HFFc6 (cell line): ENCODE results near the gene DGCR2. TPM values are rescaled to one million over a fixed set of nuclear protein-coding genes. Genes with fewer than 3 reads are reported as not detected.
"Not testable (repeated sequence)": the region's sequence is repeated elsewhere in the genome, so short reads cannot be mapped to it uniquely, and the experiment has no call there.

ENCODE experiments used
- DNase-seq: peaks from one replicate; pipeline ENCODE4 v3.0.0-alpha.2; 2018
- H3K27ac Mint-ChIP-seq: 2 replicates; pipeline ENCODE4 v1.8.0; 2020; ENCODE audit warnings: mild to moderate bottlenecking, mixed read lengths
- H3K27me3 Mint-ChIP-seq: 2 replicates; pipeline ENCODE4 v1.8.0; 2021; ENCODE audit warnings: mild to moderate bottlenecking, moderate library complexity, mixed read lengths; ENCODE audit not compliant: insufficient read depth
- H3K36me3 Mint-ChIP-seq: 2 replicates; pipeline ENCODE4 v1.8.0; 2021; ENCODE audit warnings: low read depth, mixed read lengths
- H3K4me1 Mint-ChIP-seq: 2 replicates; pipeline ENCODE4 v1.8.0; 2020; ENCODE audit warnings: low read depth, mixed read lengths
- H3K4me3 Mint-ChIP-seq: 2 replicates; pipeline ENCODE4 v1.8.0; 2020; ENCODE audit warnings: mild to moderate bottlenecking, moderate library complexity, mixed read lengths
- H3K9me3 Mint-ChIP-seq: 2 replicates; pipeline ENCODE4 v1.8.0; 2020; ENCODE audit warnings: mild to moderate bottlenecking, mixed read lengths
- CTCF ChIP-seq: fragments of 200-600 bp; sonication (generic); IDR thresholded peaks from 2 replicates; pipeline ENCODE4 v1.5.0; 2021; ENCODE audit warnings: antibody characterized with exemption, mild to moderate bottlenecking
- total RNA-seq, 6 experiments: library from RNA; stranded (reverse); fragmentation: NEBNext Ultra II Directional; extraction: Animal tissue kit (Norgen Biotek cat#: 25700); gene quantifications; 2 replicates in 1 of 6; 3 replicates in 5 of 6; pipeline ENCODE4 v1.2.3, GENCODE V29; 2021

The DGCR2 gene
- total RNA-seq, 6 experiments from 2014 or later = 46.1 to 57.9 (median 53.7) TPM

- Mint-ChIP-seq H3K4me3 (no peak overlapping the region), H3K27me3 (no peaks in the 10 kb centered on the region), H3K36me3 (peaks cover 8% of the 10 kb centered on the region), H3K4me1 (peaks cover 15% of the 10 kb centered on the region), H3K9me3 (no peaks in the 10 kb centered on the region), H3K27ac (no peak overlapping the region)
- DNase-seq = no peak
- no peak for TF ChIP-seq CTCF
Measured at GRCh38 chr22:19081351-19081750, 40.9 kb downstream of the DGCR2 start.

- H3K4me3 Mint-ChIP-seq = no peak overlapping the region
Measured at GRCh38 chr22:19080853-19081252, 41.4 kb downstream of the DGCR2 start.

GRCh38 chr22:19079691-19080090, 42.5 kb downstream of the DGCR2 start:
- H3K36me3 Mint-ChIP-seq = peaks cover 7% of the 10 kb centered on the region

More at GRCh38 chr22:19080853-19081252, 41.4 kb downstream of the DGCR2 start:
- no peak for DNase-seq
- no peak for TF ChIP-seq CTCF
- no peaks in the 10 kb centered on the region for H3K9me3 Mint-ChIP-seq
- H3K4me1 Mint-ChIP-seq = peaks cover 11% of the 10 kb centered on the region
- peaks cover 7% of the 10 kb centered on the region for H3K36me3 Mint-ChIP-seq
- H3K27ac Mint-ChIP-seq = no peak overlapping the region
- H3K27me3 Mint-ChIP-seq = no peaks in the 10 kb centered on the region

GRCh38 chr22:19075404-19075803, 46.8 kb downstream of the DGCR2 start:
- peaks cover 22% of the 10 kb centered on the region for H3K36me3 Mint-ChIP-seq
- no peak overlapping the region for H3K27ac Mint-ChIP-seq
- no peak overlapping the region for H3K4me3 Mint-ChIP-seq
- no peaks in the 10 kb centered on the region for H3K4me1 Mint-ChIP-seq
- H3K27me3 Mint-ChIP-seq = peaks cover 4% of the 10 kb centered on the region; the same call in 1 of the 2 replicates
- DNase-seq = no peak
- no peak for TF ChIP-seq CTCF
- H3K9me3 Mint-ChIP-seq = no peaks in the 10 kb centered on the region

More at GRCh38 chr22:19079691-19080090, 42.5 kb downstream of the DGCR2 start:
- no peak for TF ChIP-seq CTCF
- H3K4me1 Mint-ChIP-seq = no peaks in the 10 kb centered on the region
- H3K9me3 Mint-ChIP-seq = no peaks in the 10 kb centered on the region
- H3K27me3 Mint-ChIP-seq = no peaks in the 10 kb centered on the region
- no peak overlapping the region for H3K27ac Mint-ChIP-seq
- no peak for DNase-seq
- no peak overlapping the region for H3K4me3 Mint-ChIP-seq

GRCh38 chr22:19072853-19073252, 49.4 kb downstream of the DGCR2 start:
- peaks cover 14% of the 10 kb centered on the region for H3K36me3 Mint-ChIP-seq
- H3K4me3 Mint-ChIP-seq, H3K4me1 Mint-ChIP-seq, H3K27ac Mint-ChIP-seq, H3K9me3 Mint-ChIP-seq, H3K27me3 Mint-ChIP-seq, DNase-seq: not testable (repeated sequence)

- H3K4me1 Mint-ChIP-seq = peaks cover 11% of the 10 kb centered on the region
- H3K27me3 Mint-ChIP-seq = peaks cover 4% of the 10 kb centered on the region; the same call in 1 of the 2 replicates
- H3K36me3 Mint-ChIP-seq = peaks cover 14% of the 10 kb centered on the region
- H3K9me3 Mint-ChIP-seq = no peaks in the 10 kb centered on the region
- no peak for DNase-seq
- no peak overlapping the region for H3K27ac Mint-ChIP-seq
- H3K4me3 Mint-ChIP-seq = no peak overlapping the region
- no peak for TF ChIP-seq CTCF
Measured at GRCh38 chr22:19070397-19071169, 51.6 kb downstream of the DGCR2 start.
